Mammary epithelial cell (primary cell): ENCODE data around the gene RIMS3.

Experiments used
- CTCF ChIP-seq, 2 donors: IDR thresholded peaks in 1 of 2; conservative IDR thresholded peaks in 1 of 2; 2 replicates each; pipeline ENCODE4 v1.5.1; 2011 to 2012; ENCODE audit warnings: inconsistent platforms in 2 of 2, low read length in 2 of 2, mild to moderate bottlenecking in 2 of 2, control low read depth in 1 of 2, low read depth in 1 of 2; ENCODE audit not compliant: insufficient read depth in 1 of 2; ENCODE audit errors: extremely low read depth in 1 of 2
- EZH2 ChIP-seq: IDR thresholded peaks from 2 replicates; pipeline ENCODE4 v1.6.1; 2012; ENCODE audit warnings: low read length, inconsistent platforms, borderline replicate concordance

DNA sequence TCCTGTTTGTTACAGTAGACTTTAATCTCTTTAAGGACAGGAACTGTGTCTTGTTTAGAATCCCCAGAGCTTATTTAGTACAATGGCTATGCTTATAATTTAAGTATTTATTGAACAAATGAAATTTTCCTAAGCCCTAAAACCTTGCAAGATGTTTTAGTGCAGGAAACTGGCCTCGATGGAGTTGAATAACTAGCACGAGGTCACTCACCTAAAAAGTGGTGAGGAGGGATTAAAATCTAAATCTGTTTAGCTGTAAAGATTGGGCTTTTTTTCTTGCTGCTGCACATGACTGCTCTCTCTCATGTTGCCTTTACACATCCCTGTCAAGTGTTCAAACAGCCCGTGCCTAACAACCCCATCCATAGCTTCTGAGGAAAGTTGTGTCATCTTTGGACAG, 36.2 kb upstream of the RIMS3 start:
- no peak for TF ChIP-seq CTCF (conservative IDR thresholded peaks at IDR 0.05 in 1 of 2, IDR thresholded peaks at IDR 0.05 in 1 of 2; ENCODE audit: extremely low read depth in 1 of 2, insufficient read depth in 1 of 2, low read depth in 1 of 2, low read length in 2 of 2)
- no peak for TF ChIP-seq EZH2
